Loucy (cell line): ENCODE results near the gene FSD2.

Experiments used
- EZH2phosphoT487 ChIP-seq: fragments of 200-600 bp; IDR thresholded peaks from 2 replicates; pipeline ENCODE4 v1.6.1; 2018; ENCODE audit warnings: antibody characterized with exemption, mild to moderate bottlenecking, moderate library complexity, borderline replicate concordance
- TF ChIP-seq, protein P1 (sequence below): fragments of 200-600 bp; sonication (generic); conservative IDR thresholded peaks from 2 replicates; pipeline ENCODE4 v1.5.1; 2014; ENCODE audit warnings: mild to moderate bottlenecking, antibody characterized with exemption, low read length

DNA sequence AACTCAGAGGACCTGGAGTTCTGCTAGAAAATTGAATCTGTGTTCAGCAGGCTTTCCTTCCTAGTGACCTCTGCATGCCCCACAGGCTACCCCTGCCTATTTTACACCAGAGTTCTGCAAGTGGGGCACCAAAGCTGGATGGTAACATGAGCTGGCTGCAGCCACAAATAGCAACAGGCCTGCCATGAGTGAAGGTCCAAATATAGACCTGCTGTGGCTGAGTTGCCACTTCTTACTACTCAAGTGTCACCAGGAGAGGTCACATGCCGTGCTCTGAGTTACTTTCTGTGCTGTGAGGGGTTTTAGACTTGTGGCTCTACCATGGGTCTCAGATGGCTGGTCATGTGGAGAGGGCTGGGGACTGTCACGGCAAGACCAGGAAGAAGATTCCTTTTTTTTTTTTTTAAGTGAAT is at the start of gene FSD2:
- TF ChIP-seq, protein P1, sequence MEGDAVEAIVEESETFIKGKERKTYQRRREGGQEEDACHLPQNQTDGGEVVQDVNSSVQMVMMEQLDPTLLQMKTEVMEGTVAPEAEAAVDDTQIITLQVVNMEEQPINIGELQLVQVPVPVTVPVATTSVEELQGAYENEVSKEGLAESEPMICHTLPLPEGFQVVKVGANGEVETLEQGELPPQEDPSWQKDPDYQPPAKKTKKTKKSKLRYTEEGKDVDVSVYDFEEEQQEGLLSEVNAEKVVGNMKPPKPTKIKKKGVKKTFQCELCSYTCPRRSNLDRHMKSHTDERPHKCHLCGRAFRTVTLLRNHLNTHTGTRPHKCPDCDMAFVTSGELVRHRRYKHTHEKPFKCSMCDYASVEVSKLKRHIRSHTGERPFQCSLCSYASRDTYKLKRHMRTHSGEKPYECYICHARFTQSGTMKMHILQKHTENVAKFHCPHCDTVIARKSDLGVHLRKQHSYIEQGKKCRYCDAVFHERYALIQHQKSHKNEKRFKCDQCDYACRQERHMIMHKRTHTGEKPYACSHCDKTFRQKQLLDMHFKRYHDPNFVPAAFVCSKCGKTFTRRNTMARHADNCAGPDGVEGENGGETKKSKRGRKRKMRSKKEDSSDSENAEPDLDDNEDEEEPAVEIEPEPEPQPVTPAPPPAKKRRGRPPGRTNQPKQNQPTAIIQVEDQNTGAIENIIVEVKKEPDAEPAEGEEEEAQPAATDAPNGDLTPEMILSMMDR: no peak
- no peak for TF ChIP-seq EZH2phosphoT487
